Measurements from ENCODE around the gene SRMS.
A peak's percentile ranks its signal among the peaks of the same experiment; 100 is the strongest.

SRMS gene

GRCh38 chr20:63501818-63502670 lies 45.5 kb downstream of the SRMS start:
- DNase-seq (ENCODE audit: low spot score), result peak; percentile 92

- no peak for DNase-seq (ENCODE audit: low spot score)
Measured at GRCh38 chr20:63500902-63501817, 46.4 kb downstream of the SRMS start.

GRCh38 chr20:63500151-63500901 lies 47.2 kb downstream of the SRMS start:
- peak; percentile 30 for DNase-seq (ENCODE audit: low spot score)

GRCh38 chr20:63499338-63499969 lies 48.1 kb downstream of the SRMS start:
- DNase-seq (ENCODE audit: low spot score), result no peak

- peak; percentile 91 for DNase-seq (ENCODE audit: low spot score)
Measured at GRCh38 chr20:63498960-63499337, 48.6 kb downstream of the SRMS start, which contains the start of gene EEF1A2. Gene EEF1A2 (minus strand): TSS chr20:63499083. CDS start chr20:63497763, 1,320 bp downstream.

GRCh38 chr20:63497946-63498935 lies 49.3 kb downstream of the SRMS start:
- DNase-seq (ENCODE audit: low spot score), result peak; percentile 70

- peak; percentile 39 for DNase-seq (ENCODE audit: low spot score)
Measured at GRCh38 chr20:63497138-63497945, 50.2 kb downstream of the SRMS start.

GRCh38 chr20:63496596-63497120 lies 50.9 kb downstream of the SRMS start:
- no peak for DNase-seq (ENCODE audit: low spot score)

- peak; percentile 88 for DNase-seq (ENCODE audit: low spot score)
Measured at GRCh38 chr20:63495741-63496595, 51.6 kb downstream of the SRMS start.

GRCh38 chr20:63495167-63495720 lies 52.3 kb downstream of the SRMS start:
- DNase-seq (ENCODE audit: low spot score), result no peak

- peak; percentile 21 for DNase-seq (ENCODE audit: low spot score)
Measured at GRCh38 chr20:63494420-63495166, 53.0 kb downstream of the SRMS start.

- peak; percentile 14 for DNase-seq (ENCODE audit: low spot score)
Measured at GRCh38 chr20:63494084-63494419, 53.5 kb downstream of the SRMS start.

GRCh38 chr20:63493563-63494020 lies 54.0 kb downstream of the SRMS start:
- no peak for DNase-seq (ENCODE audit: low spot score)

GRCh38 chr20:63492982-63493381 lies 54.6 kb downstream of the SRMS start:
- DNase-seq (ENCODE audit: low spot score), result no peak

- DNase-seq (ENCODE audit: low spot score), result no peak
Measured at GRCh38 chr20:63492518-63492917, 55.0 kb downstream of the SRMS start.

- DNase-seq (ENCODE audit: low spot score), result no peak
Measured at GRCh38 chr20:63491635-63492230, 55.8 kb downstream of the SRMS start.

GRCh38 chr20:63491078-63491477 lies 56.5 kb downstream of the SRMS start:
- peak; percentile 10 for DNase-seq (ENCODE audit: low spot score)
